HG02588 (cell line): Measurements from ENCODE around the gene ABCC10.
"Not testable (repeated sequence)": the region's sequence is repeated elsewhere in the genome, so short reads cannot be mapped to it uniquely, and the experiment has no call there.

Experiments
- ATAC-seq: cut with Tn5 transposase; IDR thresholded peaks from one replicate; pipeline ENCODE4 v1.9.1; 2021; ENCODE audit warnings: mild to moderate bottlenecking, moderate library complexity; ENCODE audit not compliant: unreplicated experiment

ABCC10 gene

GRCh38 chr6:43442935-43443334, 15.6 kb downstream of the ABCC10 start:
- no peak for ATAC-seq

- no peak for ATAC-seq
Observed at GRCh38 chr6:43444036-43444435, 16.7 kb downstream of the ABCC10 start.

- ATAC-seq: no peak
Observed at GRCh38 chr6:43444582-43444981, 17.2 kb downstream of the ABCC10 start.

GRCh38 chr6:43445576-43445975, 18.2 kb downstream of the ABCC10 start:
- ATAC-seq: no peak

- ATAC-seq: no peak
Observed at GRCh38 chr6:43447604-43448003, 20.3 kb downstream of the ABCC10 start.

- ATAC-seq: no peak
Observed at GRCh38 chr6:43448916-43449315, 21.6 kb downstream of the ABCC10 start.

GRCh38 chr6:43450699-43451131, 23.4 kb downstream of the ABCC10 start:
- no peak for ATAC-seq

- no peak for ATAC-seq
Observed at GRCh38 chr6:43451348-43451747, 24.0 kb downstream of the ABCC10 start.

GRCh38 chr6:43451939-43452338, 24.6 kb downstream of the ABCC10 start:
- ATAC-seq: no peak

- ATAC-seq: no peak
Observed at GRCh38 chr6:43452896-43453295, 25.6 kb downstream of the ABCC10 start.

GRCh38 chr6:43453831-43454230, 26.5 kb downstream of the ABCC10 start:
- no peak for ATAC-seq

GRCh38 chr6:43454290-43454695, 27.0 kb downstream of the ABCC10 start:
- no peak for ATAC-seq

GRCh38 chr6:43454696-43455530, 27.6 kb downstream of the ABCC10 start:
- ATAC-seq: no peak

- no peak for ATAC-seq
Observed at GRCh38 chr6:43455531-43456428, 28.4 kb downstream of the ABCC10 start, which contains the start of gene DLK2. DLK2 (minus strand) TSS chr6:43455548; CDS start chr6:43454825, 723 bp downstream.

- no peak for ATAC-seq
Observed at GRCh38 chr6:43457643-43458042, 30.3 kb downstream of the ABCC10 start.

GRCh38 chr6:43458154-43458553, 30.8 kb downstream of the ABCC10 start:
- ATAC-seq: not testable (repeated sequence)

GRCh38 chr6:43459535-43459934, 32.2 kb downstream of the ABCC10 start:
- ATAC-seq: no peak

- no peak for ATAC-seq
Observed at GRCh38 chr6:43460032-43460431, 32.7 kb downstream of the ABCC10 start.

- no peak for ATAC-seq
Observed at GRCh38 chr6:43461936-43462335, 34.6 kb downstream of the ABCC10 start.

- no peak for ATAC-seq
Observed at GRCh38 chr6:43464337-43464736, 37.0 kb downstream of the ABCC10 start.

- no peak for ATAC-seq
Observed at GRCh38 chr6:43465948-43466347, 38.6 kb downstream of the ABCC10 start.

GRCh38 chr6:43467265-43467664, 39.9 kb downstream of the ABCC10 start:
- ATAC-seq: not testable (repeated sequence)
